ENCODE measurements around the gene DNM1. TPM values are rescaled to one million over a fixed set of nuclear protein-coding genes. Genes with fewer than 3 reads are reported as not detected.

DNM1 gene
- total RNA-seq, 4 donors from 2014 or later = 8.6 to 22.3 (median 14.4) TPM

DNA sequence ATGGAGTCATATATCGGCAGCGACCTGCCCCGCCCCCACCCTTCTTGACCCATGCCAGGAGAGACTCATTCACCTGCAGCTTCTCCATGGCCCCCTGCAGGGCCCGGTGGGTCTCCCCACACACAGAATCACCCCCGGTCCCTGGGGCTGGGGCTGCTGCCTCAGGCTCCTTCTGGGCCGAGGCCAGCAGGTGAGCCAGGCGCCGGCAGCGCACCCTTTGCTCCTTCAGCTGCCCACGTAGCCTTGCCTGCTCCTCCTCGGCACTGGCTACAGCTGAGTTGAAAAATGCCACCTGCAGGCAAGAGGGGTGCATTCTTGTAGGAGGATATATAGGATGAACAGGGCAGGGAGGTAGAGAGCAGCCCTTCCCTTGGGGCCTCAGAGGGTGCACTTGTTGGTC lies 54.7 kb downstream of the DNM1 start:
- H3K9me3 ChIP-seq = no peaks in the 10 kb centered on the region
- no CpG with 5 or more reads among the region's 11 CpGs for WGBS, 2 donors (ENCODE audit: low coverage in 1 of 2)
- H3K27me3 ChIP-seq = peaks cover 10% of the 10 kb centered on the region
- no peak overlapping the region for H3K4me3 ChIP-seq
- peaks cover 0 to 73% of the 10 kb centered on the region in 2 donors for H3K36me3 ChIP-seq
- TF ChIP-seq EP300 (IDR thresholded peaks at IDR 0.05) (no peak), POLR2AphosphoS5 (IDR thresholded peaks at IDR 0.05) (no peak), POLR2A (IDR thresholded peaks at IDR 0.05) (no peak)
- TF ChIP-seq, protein P1, sequence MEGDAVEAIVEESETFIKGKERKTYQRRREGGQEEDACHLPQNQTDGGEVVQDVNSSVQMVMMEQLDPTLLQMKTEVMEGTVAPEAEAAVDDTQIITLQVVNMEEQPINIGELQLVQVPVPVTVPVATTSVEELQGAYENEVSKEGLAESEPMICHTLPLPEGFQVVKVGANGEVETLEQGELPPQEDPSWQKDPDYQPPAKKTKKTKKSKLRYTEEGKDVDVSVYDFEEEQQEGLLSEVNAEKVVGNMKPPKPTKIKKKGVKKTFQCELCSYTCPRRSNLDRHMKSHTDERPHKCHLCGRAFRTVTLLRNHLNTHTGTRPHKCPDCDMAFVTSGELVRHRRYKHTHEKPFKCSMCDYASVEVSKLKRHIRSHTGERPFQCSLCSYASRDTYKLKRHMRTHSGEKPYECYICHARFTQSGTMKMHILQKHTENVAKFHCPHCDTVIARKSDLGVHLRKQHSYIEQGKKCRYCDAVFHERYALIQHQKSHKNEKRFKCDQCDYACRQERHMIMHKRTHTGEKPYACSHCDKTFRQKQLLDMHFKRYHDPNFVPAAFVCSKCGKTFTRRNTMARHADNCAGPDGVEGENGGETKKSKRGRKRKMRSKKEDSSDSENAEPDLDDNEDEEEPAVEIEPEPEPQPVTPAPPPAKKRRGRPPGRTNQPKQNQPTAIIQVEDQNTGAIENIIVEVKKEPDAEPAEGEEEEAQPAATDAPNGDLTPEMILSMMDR (IDR thresholded peaks at IDR 0.05) = no peak
- no peak for ATAC-seq
- H3K4me1 ChIP-seq = no peaks in the 10 kb centered on the region
- H3K27ac ChIP-seq = no peak overlapping the region

DNA sequence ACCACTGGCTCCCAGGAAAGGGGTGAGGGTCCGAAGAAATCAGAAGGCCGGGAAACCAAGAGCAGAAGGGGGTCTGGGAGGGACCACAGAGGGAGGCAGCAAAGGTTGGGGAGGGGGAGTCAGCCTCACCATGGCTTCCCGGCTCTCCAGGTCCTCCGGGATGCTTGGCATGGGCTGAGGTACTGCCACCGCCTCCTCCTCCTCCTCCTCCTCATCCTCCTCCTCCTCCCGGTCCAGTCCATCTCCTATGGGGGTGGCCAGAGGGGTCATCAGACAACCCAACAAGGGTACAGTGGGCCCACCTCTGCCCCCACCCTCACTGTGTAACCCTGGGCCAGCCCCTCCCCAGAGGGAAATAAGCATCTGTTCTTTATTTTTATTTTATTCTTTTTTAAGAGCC lies 55.1 kb downstream of the DNM1 start:
- H3K27me3 ChIP-seq = peaks cover 6% of the 10 kb centered on the region
- H3K4me1 ChIP-seq = no peaks in the 10 kb centered on the region
- H3K4me3 ChIP-seq = no peak overlapping the region
- no peak for ATAC-seq
- peaks cover 0 to 74% of the 10 kb centered on the region in 2 donors for H3K36me3 ChIP-seq
- whole genome bisulfite sequencing, 2 donors (ENCODE audit: low coverage in 1 of 2) = 33 to 84% methylated on average over 1 to 4 of the region's 6 CpGs
- H3K27ac ChIP-seq = no peak overlapping the region
- no peak for TF ChIP-seq POLR2A (IDR thresholded peaks at IDR 0.05)
- TF ChIP-seq POLR2AphosphoS5 (IDR thresholded peaks at IDR 0.05) = no peak
- TF ChIP-seq, protein P1 (IDR thresholded peaks at IDR 0.05) = no peak
- no peak for TF ChIP-seq EP300 (IDR thresholded peaks at IDR 0.05)
- no peaks in the 10 kb centered on the region for H3K9me3 ChIP-seq

DNA sequence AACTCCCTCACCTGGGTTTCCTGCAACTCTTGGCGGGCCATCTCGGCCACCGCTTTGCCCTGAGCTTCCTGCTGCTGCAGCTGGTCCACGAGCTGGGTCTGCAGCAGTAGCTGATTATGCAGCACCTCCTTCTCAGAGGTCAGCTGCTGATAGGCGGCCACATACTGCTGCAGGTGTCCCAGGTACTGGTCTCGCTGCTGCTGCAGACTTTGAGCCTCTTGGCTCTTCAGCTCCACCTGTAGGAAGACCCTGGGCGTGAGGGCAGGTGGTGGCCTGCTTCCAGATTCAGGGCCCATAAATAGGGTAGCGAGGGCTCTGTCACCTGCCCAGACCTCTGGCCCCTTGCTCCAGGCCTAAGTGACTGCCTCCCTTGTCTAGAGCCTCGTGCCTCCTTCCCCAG lies 56.0 kb downstream of the DNM1 start:
- Histone ChIP-seq H3K4me3 (no peak overlapping the region), H3K4me1 (no peaks in the 10 kb centered on the region), H3K27me3 (no peaks in the 10 kb centered on the region), H3K9me3 (no peaks in the 10 kb centered on the region), H3K36me3 (peaks cover 0 to 82% of the 10 kb centered on the region in 2 donors), H3K27ac (no peak overlapping the region)
- no peak for ATAC-seq
- no peak for TF ChIP-seq POLR2A (IDR thresholded peaks at IDR 0.05)
- TF ChIP-seq POLR2AphosphoS5 (IDR thresholded peaks at IDR 0.05) = no peak
- TF ChIP-seq EP300 (IDR thresholded peaks at IDR 0.05) = no peak
- TF ChIP-seq, protein P1 (IDR thresholded peaks at IDR 0.05) = no peak
- 75 to 79% methylated on average over 2 to 3 of the region's 9 CpGs for WGBS, 2 donors (ENCODE audit: low coverage in 1 of 2)

DNA sequence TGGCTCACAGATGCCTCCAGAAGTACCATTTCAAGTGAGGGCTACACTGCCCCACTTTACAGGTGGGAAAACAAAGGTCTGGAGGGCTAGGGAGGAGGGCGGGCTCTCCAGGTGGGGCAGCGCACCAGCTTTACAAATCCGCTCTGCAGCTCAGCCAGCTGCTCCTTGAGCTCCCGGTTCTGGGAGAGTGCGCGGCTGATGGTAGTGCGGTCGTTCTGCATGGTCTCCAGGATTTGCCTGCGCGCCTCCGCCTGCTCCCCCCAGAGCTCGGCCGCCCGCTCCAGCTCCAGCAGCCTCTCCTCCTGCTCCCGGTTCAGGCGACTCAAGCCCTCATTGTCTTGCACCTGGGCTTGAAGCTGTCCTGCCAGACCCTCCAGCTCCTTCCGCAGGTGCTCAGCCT lies 57.2 kb downstream of the DNM1 start:
- WGBS, 2 donors (ENCODE audit: low coverage in 1 of 2) = no CpG with 5 or more reads among the region's 17 CpGs
- Histone ChIP-seq H3K27me3 (no peaks in the 10 kb centered on the region), H3K27ac (no peak overlapping the region), H3K4me3 (no peak overlapping the region), H3K9me3 (no peaks in the 10 kb centered on the region), H3K4me1 (no peaks in the 10 kb centered on the region), H3K36me3 (peaks cover 0 to 94% of the 10 kb centered on the region in 2 donors)
- TF ChIP-seq EP300 (IDR thresholded peaks at IDR 0.05) (no peak), POLR2A (IDR thresholded peaks at IDR 0.05) (no peak), POLR2AphosphoS5 (IDR thresholded peaks at IDR 0.05) (no peak)
- TF ChIP-seq, protein P1 (IDR thresholded peaks at IDR 0.05) = no peak
- no peak for ATAC-seq

DNA sequence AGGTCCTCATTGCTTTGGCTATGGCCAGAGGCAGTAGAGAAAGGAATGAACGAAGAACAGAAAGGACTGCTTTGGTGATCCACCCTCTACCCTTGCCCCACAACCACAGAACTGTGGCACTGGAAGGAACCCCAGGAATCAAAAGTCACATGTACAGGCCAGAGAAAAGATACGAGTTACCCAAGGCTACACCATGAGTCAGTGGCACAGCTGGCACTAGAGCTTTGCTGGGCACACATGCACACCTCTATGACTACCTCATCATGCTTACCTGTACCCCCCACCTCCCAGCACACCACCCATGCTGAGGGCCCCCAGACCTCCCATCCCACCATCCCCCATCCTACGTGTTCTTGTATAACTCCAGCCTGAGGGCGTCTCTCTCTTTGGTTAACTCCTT lies 59.5 kb downstream of the DNM1 start:
- ATAC-seq = no peak
- Histone ChIP-seq H3K4me1 (no peaks in the 10 kb centered on the region), H3K27me3 (no peaks in the 10 kb centered on the region), H3K27ac (no peak overlapping the region), H3K36me3 (peaks cover 0 to 100% of the 10 kb centered on the region in 2 donors), H3K9me3 (no peaks in the 10 kb centered on the region), H3K4me3 (no peak overlapping the region)
- 70 to 83% methylated on average over 1 to 4 of the region's 4 CpGs for WGBS, 2 donors (ENCODE audit: low coverage in 1 of 2)
- TF ChIP-seq, protein P1 (IDR thresholded peaks at IDR 0.05) = no peak
- TF ChIP-seq POLR2A (IDR thresholded peaks at IDR 0.05) = no peak
- no peak for TF ChIP-seq EP300 (IDR thresholded peaks at IDR 0.05)
- no peak for TF ChIP-seq POLR2AphosphoS5 (IDR thresholded peaks at IDR 0.05)
